ENCODE results near the gene TIMM22.

DNA sequence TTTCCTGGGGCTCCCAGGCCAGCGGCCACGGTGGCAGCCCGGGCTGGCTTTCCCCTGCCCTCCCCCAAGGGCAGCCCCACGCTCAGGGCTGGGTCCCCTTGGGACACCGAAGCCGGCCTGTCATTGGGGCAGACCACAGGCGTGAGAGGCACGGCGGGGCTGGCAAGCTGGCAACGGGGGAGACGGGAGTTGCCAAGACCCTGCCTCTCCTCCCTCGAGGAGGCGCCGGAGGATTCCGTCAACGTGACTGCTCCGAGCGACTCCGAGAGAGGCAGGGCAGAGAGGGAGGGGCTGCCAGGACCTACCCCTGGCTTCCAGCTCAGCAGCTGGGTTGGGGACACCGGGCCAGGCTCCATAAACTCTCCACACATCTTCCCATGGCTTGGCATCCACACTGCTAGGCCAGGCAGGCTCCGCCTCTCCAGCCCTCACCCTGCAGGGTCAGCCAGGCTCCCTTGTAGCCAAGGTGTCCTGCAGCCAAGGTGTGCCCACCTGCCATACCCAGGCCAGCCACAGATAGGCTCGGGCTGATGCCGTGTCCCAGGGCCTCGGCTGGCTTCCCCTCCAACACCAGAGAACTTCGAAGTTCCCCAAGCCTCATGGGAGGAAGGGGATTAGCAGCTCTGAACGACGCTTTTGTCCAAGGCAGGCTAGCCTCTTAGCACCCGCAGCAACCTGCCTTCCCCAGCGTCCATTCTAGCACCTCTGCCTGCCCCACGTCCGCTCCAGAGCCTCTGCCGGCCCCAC is 25.5 kb downstream of the TIMM22 start:
- no peak for TF ChIP-seq POLR2A (IDR thresholded peaks at IDR 0.05; ENCODE audit: low read length)
- TF ChIP-seq, protein P1, sequence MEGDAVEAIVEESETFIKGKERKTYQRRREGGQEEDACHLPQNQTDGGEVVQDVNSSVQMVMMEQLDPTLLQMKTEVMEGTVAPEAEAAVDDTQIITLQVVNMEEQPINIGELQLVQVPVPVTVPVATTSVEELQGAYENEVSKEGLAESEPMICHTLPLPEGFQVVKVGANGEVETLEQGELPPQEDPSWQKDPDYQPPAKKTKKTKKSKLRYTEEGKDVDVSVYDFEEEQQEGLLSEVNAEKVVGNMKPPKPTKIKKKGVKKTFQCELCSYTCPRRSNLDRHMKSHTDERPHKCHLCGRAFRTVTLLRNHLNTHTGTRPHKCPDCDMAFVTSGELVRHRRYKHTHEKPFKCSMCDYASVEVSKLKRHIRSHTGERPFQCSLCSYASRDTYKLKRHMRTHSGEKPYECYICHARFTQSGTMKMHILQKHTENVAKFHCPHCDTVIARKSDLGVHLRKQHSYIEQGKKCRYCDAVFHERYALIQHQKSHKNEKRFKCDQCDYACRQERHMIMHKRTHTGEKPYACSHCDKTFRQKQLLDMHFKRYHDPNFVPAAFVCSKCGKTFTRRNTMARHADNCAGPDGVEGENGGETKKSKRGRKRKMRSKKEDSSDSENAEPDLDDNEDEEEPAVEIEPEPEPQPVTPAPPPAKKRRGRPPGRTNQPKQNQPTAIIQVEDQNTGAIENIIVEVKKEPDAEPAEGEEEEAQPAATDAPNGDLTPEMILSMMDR (IDR thresholded peaks at IDR 0.05): no peak
- TF ChIP-seq, protein P2, sequence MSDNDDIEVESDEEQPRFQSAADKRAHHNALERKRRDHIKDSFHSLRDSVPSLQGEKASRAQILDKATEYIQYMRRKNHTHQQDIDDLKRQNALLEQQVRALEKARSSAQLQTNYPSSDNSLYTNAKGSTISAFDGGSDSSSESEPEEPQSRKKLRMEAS (IDR thresholded peaks at IDR 0.05): no peak
- TF ChIP-seq POLR2AphosphoS2 (conservative IDR thresholded peaks at IDR 0.05; ENCODE audit: low read length): no peak
